ENCODE results near the gene SLC13A2. TPM values are rescaled to one million over a fixed set of nuclear protein-coding genes. Genes with fewer than 3 reads are reported as not detected.

Gene SLC13A2
- polyA plus RNA-seq, 1 experiment = not detected

- H3K4me3 ChIP-seq (ENCODE audit: low read depth, low read length) = no peak overlapping the region
- peaks cover 11% of the 10 kb centered on the region for H3K27me3 ChIP-seq (ENCODE audit: control insufficient read depth, insufficient read depth, low read length)
- ChIA-PET CTCF (no interaction called here), POLR2A (interaction anchor here (0.7 kb wide), 1 partner anchor 415 kb away, joined by 3 read pairs; no protein-coding TSS in a partner anchor)
- TF ChIP-seq CTCF (IDR thresholded peaks at IDR 0.05; ENCODE audit: insufficient read depth, low read depth, low read length) = no peak
- no peaks in the 10 kb centered on the region for H3K36me3 ChIP-seq (ENCODE audit: control insufficient read depth, insufficient read depth, low read length)
- no peak for DNase-seq (ENCODE audit: low read depth)
Measured at GRCh38 chr17:28468781-28469180, 4.7 kb upstream of the SLC13A2 start.

- DNase-seq (ENCODE audit: low read depth) = no peak
- POLR2A ChIA-PET = no interaction called here
Measured at GRCh38 chr17:28469376-28469775, 4.1 kb upstream of the SLC13A2 start.

GRCh38 chr17:28470266-28470913, 3.1 kb upstream of the SLC13A2 start:
- DNase-seq (ENCODE audit: low read depth) = no peak
- Histone ChIP-seq H3K27me3 (ENCODE audit: control insufficient read depth, insufficient read depth, low read length) (peaks cover 12% of the 10 kb centered on the region), H3K4me3 (ENCODE audit: low read depth, low read length) (no peak overlapping the region), H3K36me3 (ENCODE audit: control insufficient read depth, insufficient read depth, low read length) (no peaks in the 10 kb centered on the region)
- CTCF ChIA-PET = no interaction called here
- POLR2A ChIA-PET = no interaction called here
- no peak for TF ChIP-seq CTCF (IDR thresholded peaks at IDR 0.05; ENCODE audit: insufficient read depth, low read depth, low read length)

More at GRCh38 chr17:28469376-28469775, 4.1 kb upstream of the SLC13A2 start:
- CTCF ChIA-PET = no interaction called here
- no peak for TF ChIP-seq CTCF (IDR thresholded peaks at IDR 0.05; ENCODE audit: insufficient read depth, low read depth, low read length)
- Histone ChIP-seq H3K27me3 (ENCODE audit: control insufficient read depth, insufficient read depth, low read length) (peaks cover 12% of the 10 kb centered on the region), H3K4me3 (ENCODE audit: low read depth, low read length) (no peak overlapping the region), H3K36me3 (ENCODE audit: control insufficient read depth, insufficient read depth, low read length) (no peaks in the 10 kb centered on the region)

GRCh38 chr17:28470914-28471366, 2.5 kb upstream of the SLC13A2 start:
- POLR2A ChIA-PET = no interaction called here
- H3K27me3 ChIP-seq (ENCODE audit: control insufficient read depth, insufficient read depth, low read length) = peaks cover 9% of the 10 kb centered on the region
- TF ChIP-seq CTCF (IDR thresholded peaks at IDR 0.05; ENCODE audit: insufficient read depth, low read depth, low read length) = no peak
- CTCF ChIA-PET = no interaction called here
- no peaks in the 10 kb centered on the region for H3K36me3 ChIP-seq (ENCODE audit: control insufficient read depth, insufficient read depth, low read length)
- DNase-seq (ENCODE audit: low read depth) = no peak
- no peak overlapping the region for H3K4me3 ChIP-seq (ENCODE audit: low read depth, low read length)

GRCh38 chr17:28471531-28472342, 1.7 kb upstream of the SLC13A2 start:
- no peak overlapping the region for H3K4me3 ChIP-seq (ENCODE audit: low read depth, low read length)
- no peak for DNase-seq (ENCODE audit: low read depth)
- ChIA-PET POLR2A (no interaction called here), CTCF (interaction anchor here (1.0 kb wide), 1 partner anchor 77 kb away, joined by 3 read pairs; no protein-coding TSS in a partner anchor)
- no peak for TF ChIP-seq CTCF (IDR thresholded peaks at IDR 0.05; ENCODE audit: insufficient read depth, low read depth, low read length)
- H3K36me3 ChIP-seq (ENCODE audit: control insufficient read depth, insufficient read depth, low read length) = no peaks in the 10 kb centered on the region
- peaks cover 7% of the 10 kb centered on the region for H3K27me3 ChIP-seq (ENCODE audit: control insufficient read depth, insufficient read depth, low read length)
